Lower leg skin (tissue), 3 donors: ENCODE results near the gene UFSP1.

Experiments used
- CTCF ChIP-seq, 3 donors: fragments of 450-650 bp; IDR thresholded peaks; one replicate each; pipeline ENCODE4 v1.5.1; 2016; ENCODE audit warnings: antibody characterized with exemption in 3 of 3, mild to moderate bottlenecking in 3 of 3, moderate library complexity in 2 of 3
- POLR2A ChIP-seq, 2 donors: fragments of 450-650 bp; IDR thresholded peaks; one replicate each; pipeline ENCODE4 v1.6.1; 2016 to 2017; ENCODE audit warnings: antibody characterized with exemption in 2 of 2, mild to moderate bottlenecking in 1 of 2, moderate library complexity in 1 of 2

- TF ChIP-seq CTCF (IDR thresholded peaks at IDR 0.05) (peak in 1 of 3 donors; percentile 55), POLR2A (IDR thresholded peaks at IDR 0.05) (peak in 1 of 2 donors; percentile 60)
These were observed 14.7 kb downstream of the UFSP1 start, which contains the start of gene SRRT for GRCh38 chr7:100874577-100875355.
